GM19099 (cell line): Measurements from ENCODE around the gene PIEZO1.

Experiments
- POLR2A ChIP-seq: IDR thresholded peaks from 3 replicates; pipeline ENCODE4 v1.6.1; 2011; ENCODE audit warnings: low read depth; ENCODE audit not compliant: insufficient read length; ENCODE audit errors: extremely low read depth

PIEZO1 gene

GRCh38 chr16:88736088-88736487 lies 48.9 kb downstream of the PIEZO1 start:
- TF ChIP-seq POLR2A, result no peak

- no peak for TF ChIP-seq POLR2A
Observed at GRCh38 chr16:88735616-88736015, 49.4 kb downstream of the PIEZO1 start.

GRCh38 chr16:88735121-88735520 lies 49.9 kb downstream of the PIEZO1 start:
- no peak for TF ChIP-seq POLR2A

- TF ChIP-seq POLR2A, result no peak
Observed at GRCh38 chr16:88734361-88734728, 50.7 kb downstream of the PIEZO1 start.

DNA sequence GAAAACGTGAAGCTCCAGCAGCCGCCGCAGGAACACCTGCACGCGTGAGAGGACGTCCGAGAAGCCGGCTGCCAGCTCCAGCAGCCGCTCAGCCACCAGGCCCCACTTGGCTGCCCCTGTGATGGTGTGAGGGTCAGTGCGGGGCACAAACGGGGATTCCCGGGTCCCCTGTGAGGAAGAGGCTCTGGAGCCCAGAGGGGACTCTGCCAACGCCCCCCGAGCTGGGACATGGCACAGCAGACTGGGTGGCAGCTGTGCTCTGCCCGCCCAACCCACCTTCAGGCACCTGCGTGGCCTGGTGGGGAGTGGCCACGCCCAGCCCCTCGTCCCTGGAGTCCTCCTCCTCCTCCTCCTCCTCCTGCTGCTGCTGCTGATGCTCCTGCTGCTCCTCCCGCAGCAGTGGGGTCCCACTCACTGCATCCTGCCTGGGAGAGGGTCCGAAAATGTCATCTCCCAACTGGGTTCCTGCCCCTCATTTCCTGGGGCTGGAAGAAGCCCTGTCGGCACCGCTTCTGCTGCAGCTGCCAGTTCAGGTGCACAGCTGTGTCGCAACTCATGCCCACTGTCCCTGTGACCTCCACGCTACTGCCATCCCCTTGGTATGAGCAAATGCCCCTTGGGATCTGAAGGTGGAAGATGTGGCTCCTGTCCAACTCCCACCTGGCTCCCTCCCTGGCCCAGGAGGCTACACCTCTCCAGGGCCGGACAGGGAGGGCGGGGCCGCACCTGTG lies 51.2 kb downstream of the PIEZO1 start:
- TF ChIP-seq POLR2A, result no peak

DNA sequence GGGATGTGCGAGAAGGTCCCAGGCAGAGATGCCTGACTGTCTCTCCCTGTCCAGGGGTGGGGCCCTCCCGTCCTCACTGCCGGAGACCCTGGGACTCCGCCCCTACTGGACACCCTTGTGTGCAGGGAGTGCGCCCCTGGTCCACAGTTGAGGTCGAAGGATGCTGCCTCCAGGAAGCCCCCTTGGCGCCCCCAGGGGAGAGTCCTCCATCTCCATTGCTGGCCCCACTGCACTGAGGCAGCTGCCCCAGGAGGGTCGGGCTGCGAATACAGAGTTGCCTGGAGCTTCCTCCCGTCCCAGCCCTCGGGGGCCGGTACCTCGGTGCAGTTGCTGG lies 52.1 kb downstream of the PIEZO1 start:
- TF ChIP-seq POLR2A, result no peak

GRCh38 chr16:88732172-88732960 lies 52.7 kb downstream of the PIEZO1 start:
- TF ChIP-seq POLR2A, result no peak

DNA sequence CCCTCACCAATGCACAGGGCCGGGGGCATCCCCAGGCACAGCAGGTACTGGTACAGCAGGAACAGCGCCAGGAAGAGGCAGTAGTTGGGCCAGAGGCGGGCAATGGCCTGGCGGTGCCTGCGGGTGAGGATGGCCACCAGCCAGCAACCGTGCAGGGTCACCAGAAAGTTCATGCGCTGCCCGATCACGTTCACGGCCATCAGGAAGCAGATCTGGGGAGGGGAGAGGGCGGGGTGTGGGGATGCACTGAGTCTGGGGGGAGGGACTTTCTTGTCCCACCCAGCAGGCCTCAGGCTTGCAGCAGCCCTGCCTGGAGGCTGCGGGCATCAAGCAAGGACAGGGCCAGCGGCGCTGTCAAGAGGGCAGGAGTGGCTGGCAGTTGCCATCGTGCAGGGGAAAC lies 53.3 kb downstream of the PIEZO1 start:
- no peak for TF ChIP-seq POLR2A

GRCh38 chr16:88730632-88731607 lies 54.1 kb downstream of the PIEZO1 start:
- TF ChIP-seq POLR2A, result no peak

DNA sequence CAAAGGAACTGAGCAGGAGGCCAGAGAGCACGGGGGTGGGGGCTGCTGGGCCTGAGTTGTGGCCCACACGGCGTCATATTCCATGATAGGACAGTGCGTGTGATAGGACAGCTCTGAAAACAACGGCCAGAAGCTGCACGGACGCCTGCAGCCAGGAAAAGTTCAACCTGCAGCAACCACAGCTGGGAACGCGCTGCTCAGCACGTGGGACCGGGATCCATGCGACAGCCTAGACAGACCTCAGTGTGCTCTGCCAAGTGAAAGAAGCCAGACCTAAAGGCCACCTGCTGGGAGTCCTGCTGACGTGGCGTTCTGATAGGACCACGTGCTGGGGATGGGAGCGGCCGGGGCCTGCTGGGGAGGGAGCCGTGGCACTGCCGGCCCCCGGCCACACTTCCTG lies 57.1 kb downstream of the PIEZO1 start:
- TF ChIP-seq POLR2A, result no peak

DNA sequence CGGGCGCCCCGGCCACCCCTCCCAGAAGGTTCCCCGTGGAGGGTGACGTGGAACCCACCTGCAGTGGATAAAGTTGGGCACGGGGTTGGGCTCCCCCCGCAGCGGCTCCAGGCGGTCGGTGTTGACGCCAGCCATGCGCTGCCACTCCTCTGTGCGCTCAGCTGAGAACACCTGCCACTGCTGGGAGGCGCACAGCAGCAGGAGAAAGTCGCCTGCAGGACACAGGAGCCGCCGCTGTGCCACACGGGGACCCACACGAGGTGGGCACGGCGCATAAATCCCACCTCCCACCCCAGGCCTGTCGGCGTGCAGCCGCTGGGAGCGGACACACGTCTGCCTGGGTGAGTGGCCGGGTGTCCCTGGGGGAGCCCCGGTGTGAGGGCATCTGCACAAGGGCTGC lies 58.0 kb downstream of the PIEZO1 start:
- no peak for TF ChIP-seq POLR2A

DNA sequence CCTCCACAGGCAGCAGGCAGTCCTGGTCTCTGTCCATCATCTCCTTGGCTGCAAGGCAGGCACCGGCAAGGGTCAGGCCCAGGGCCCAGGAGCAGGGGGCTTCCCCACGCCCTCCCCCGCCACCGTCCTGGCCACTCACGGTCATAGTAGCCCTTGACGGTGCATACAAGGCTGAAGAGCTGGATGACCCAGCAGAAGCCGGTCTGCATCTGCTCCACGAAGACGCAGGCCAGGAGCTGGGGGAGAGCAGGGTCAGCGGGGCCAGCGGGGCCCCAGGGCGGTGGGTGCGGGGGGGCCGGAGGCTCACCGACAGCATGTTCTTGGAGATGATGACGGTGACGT lies 58.6 kb downstream of the PIEZO1 start:
- no peak for TF ChIP-seq POLR2A

DNA sequence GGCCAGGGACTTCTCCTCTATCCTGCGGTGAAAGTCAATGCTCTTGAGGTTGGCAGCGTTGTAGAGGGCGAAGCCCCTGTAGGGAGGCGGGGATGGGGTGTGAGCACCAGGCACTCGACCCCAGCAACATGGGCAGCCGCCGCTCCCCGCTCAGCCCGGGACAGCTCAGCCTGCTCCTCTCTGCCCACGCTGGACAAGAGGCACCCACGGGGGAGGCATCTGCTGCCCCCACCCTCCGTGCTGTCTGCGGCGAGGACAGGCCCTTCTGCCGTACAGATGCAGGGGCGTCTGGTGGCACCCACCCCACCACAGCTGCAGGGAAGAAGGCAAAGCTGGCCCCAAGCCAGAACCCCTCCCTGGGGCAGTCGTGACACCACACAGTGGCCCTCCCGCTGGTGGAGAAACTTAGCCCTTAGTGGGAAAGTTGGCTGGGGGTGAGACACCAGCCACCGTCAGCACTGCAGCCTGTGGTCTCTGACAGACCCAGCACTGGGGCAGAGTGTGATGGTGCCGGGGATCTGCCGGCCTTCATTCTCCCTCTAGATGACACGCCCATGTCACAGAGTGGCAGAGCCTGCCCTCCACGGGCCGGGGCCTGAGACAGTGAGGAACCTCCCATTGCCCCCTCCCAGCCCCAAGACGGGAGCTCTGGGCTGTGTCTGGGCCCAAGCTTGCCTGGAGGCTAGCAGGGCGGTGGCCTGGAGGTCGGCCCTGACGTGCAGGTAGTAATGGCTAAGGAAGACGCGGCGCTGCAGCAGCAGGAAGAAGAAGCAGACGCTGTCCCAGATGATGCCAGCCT lies 59.2 kb downstream of the PIEZO1 start:
- TF ChIP-seq POLR2A, result no peak

- TF ChIP-seq POLR2A, result no peak
Observed at GRCh38 chr16:88724855-88725555, 60.0 kb downstream of the PIEZO1 start.
